ES-I3 (cell line): Measurements from ENCODE around the gene ZBTB9.
A peak's percentile ranks its signal among the peaks of the same experiment; 100 is the strongest.

Source experiments
- H3K36me3 ChIP-seq: 2 replicates; pipeline ENCODE4 v1.6.1; 2013; ENCODE audit warnings: mild to moderate bottlenecking, low read length, control low read depth, moderate library complexity; ENCODE audit not compliant: insufficient read depth
- H3K4me1 ChIP-seq: 2 replicates; pipeline ENCODE4 v1.6.1; 2013; ENCODE audit warnings: mild to moderate bottlenecking, control low read depth, low read length; ENCODE audit not compliant: insufficient read depth
- H3K9ac ChIP-seq: 2 replicates; pipeline ENCODE4 v1.6.1; 2013; ENCODE audit warnings: low read depth, mild to moderate bottlenecking, low read length, moderate library complexity
- H3K9me3 ChIP-seq: 2 replicates; pipeline ENCODE4 v1.6.1; 2013; ENCODE audit warnings: mild to moderate bottlenecking, low read length, moderate library complexity; ENCODE audit not compliant: control insufficient read depth, insufficient read depth

Gene ZBTB9

DNA sequence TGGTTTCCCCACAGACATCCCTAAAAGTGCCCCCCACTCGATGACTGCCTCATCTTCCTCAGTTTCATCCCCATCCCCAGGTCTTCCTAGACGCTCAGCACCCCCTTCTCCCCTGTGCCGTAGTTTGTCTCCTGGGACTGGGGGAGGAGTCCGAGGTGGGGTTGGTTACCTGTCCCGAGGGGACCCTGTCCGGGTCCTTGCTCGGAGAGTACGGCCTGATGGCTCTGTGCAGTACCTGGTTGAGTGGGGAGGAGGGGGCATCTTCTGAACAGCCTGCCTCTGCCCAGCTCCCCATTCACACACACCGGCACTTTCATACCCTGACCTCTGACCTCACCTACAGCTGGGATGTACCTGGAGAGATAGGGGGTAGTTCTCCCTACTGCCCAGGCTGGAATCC, 38.5 kb upstream of the ZBTB9 start:
- Histone ChIP-seq H3K9me3 (no peaks in the 10 kb centered on the region), H3K36me3 (peaks cover 12% of the 10 kb centered on the region; the same call in 1 of the 2 replicates), H3K4me1 (peaks cover 12% of the 10 kb centered on the region), H3K9ac (no peak overlapping the region)

DNA sequence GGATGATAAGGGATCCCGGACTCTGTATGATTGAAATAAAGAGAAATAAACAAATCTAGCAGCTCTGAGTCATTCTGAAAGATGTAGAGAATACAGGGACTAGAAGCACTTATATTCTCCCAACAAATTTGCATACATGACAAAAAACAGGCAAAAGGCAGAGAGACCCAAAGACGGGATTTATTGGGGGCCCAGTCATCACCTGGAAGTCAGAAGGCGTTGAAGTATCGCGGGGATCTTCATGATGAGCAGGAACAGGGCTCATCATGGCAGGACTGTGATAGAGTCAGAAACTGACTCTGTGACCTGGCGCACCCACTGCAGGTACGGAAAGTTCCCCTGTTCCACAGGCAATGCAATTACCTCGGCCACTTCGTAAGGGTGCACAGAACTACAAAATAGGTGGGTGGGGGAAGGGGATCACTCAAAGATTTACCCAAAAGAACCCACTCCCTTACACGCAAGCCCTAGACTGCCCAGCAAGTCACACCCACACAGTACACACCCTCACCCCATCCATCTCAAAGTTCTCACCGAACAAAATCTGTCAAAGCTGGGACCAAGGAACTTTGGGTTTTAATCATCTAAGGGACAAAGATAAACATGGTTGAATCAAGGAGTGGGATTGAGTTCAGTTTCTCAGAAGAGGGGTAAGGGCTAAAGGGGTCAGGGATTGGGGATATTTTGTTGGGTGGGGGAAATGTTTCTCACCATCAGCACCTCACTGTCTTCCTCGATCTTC, 37.8 kb upstream of the ZBTB9 start:
- H3K9me3 ChIP-seq, result no peaks in the 10 kb centered on the region
- H3K9ac ChIP-seq, result peak overlapping the region; percentile 88
- H3K4me1 ChIP-seq, result peaks cover 12% of the 10 kb centered on the region
- peaks cover 12% of the 10 kb centered on the region; the same call in 1 of the 2 replicates for H3K36me3 ChIP-seq

DNA sequence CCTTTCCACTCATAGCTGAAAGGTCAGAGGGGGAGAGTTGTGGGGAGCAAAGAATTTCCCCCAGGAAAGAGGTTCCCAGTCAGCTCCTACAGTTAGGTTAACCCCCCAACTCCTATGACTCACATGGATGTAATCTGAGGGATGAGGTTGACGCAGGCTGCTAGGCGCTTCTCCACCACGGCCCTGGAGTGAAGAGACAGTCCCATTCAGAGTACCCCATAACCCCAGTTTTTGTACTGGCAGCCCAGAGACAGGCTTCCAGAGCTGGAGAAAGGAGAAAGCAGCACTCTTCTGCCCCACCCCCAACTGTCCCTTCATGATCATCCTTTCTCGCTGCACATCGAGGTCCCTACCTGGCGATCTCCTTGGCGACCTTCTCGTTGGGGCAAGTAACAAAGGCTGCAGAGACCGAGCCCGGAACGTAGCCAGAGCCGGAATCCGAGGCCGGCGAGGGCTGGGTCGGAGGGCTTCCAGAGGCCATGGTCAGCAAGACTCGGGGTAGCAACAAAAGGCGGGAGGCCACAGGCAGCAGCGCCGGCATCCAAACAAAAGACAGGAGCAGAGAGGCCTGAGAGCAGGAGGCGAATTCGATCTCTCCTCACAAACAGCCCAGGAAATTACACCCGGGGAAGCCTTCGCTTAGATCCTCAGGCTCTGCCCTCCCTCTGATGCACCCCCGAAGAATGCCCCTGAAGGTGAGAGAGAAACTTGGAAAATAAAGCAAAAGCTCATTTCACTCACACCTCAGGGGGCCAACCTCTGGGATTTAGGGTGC, 37.1 kb upstream of the ZBTB9 start:
- Histone ChIP-seq H3K9me3 (no peaks in the 10 kb centered on the region), H3K36me3 (peaks cover 12% of the 10 kb centered on the region; the same call in 1 of the 2 replicates), H3K9ac (peak overlapping the region; percentile 88), H3K4me1 (peaks cover 12% of the 10 kb centered on the region)

DNA sequence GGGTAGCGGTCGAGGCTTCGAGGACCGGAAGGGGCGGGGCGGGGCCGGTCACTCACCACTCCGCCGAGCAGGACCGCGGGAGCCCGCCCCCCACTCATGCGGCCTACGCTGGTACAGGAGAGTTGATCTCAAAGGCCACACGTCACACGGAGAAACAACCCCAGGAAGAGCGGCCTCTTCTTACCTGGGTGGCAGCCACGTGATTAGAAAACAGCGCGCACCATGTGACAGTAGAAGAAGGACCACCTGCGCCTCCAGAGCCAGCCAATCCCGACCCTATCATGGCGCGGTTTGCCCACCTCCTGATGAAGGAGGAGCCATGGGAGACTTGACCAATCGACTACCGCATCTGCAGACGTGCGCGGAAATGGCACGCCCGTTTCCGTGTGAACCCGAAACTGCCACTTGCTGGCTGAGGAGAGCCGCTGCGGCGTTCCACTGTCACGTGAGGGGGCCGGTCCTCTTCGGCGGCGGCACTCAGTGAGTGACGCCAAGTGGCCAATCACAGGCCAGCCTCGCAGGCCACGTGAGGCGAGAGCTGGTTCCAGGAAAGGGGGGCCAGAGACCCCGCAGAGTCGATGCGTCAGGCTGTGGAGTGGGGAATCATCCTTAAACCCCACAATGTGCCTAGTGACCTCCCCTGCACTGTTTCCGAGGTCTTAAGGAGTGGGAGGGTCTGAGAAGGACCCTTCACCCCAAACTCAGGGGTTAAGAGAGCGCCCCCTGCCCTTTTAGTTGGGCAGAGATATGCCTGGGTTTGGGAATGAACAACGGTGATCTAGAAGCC, 36.3 kb upstream of the ZBTB9 start, which contains the start of gene CUTA:
Gene CUTA (minus strand): TSS at position 205 of the 787 bp plus-strand sequence. CDS start 107 bp downstream, at position 98.
- Histone ChIP-seq H3K9me3 (no peaks in the 10 kb centered on the region), H3K9ac (peak within 1 kb of the TSS; percentile 88), H3K36me3 (peaks cover 9% of the 10 kb centered on the region; the same call in 1 of the 2 replicates), H3K4me1 (peaks cover 12% of the 10 kb centered on the region)

DNA sequence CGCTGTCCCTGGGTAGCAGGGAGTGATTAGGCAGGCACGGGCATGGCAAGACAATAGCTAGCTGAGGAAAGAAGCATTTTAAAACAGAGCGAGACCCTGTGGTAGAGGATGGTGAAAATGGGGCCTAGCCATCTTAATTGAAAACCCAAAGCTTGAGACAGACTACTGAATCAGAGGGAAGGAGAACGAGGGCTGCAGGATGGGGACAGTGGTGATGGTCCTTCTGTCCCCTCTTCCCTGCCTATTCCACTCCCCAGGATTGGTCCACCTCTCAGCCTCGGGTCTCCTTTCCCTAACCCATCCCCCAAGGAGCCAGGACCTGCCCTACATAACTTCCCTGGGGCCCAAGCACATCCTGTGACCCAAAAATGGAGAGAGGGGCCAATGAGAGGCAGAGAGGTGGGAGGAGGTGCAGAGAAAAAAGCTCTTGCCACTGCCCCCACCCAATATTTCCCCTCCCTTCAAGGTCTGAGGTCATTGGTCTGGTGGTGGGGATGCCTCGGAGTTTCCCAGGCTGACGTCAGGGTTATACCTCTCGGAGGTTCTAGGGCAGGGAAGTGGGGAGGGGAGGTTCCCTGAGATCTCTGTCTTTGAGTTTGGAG, 35.6 kb upstream of the ZBTB9 start:
- H3K9ac ChIP-seq, result peak overlapping the region; percentile 88
- H3K36me3 ChIP-seq, result peaks cover 4% of the 10 kb centered on the region; the same call in 1 of the 2 replicates
- H3K9me3 ChIP-seq, result no peaks in the 10 kb centered on the region
- H3K4me1 ChIP-seq, result peaks cover 12% of the 10 kb centered on the region

DNA sequence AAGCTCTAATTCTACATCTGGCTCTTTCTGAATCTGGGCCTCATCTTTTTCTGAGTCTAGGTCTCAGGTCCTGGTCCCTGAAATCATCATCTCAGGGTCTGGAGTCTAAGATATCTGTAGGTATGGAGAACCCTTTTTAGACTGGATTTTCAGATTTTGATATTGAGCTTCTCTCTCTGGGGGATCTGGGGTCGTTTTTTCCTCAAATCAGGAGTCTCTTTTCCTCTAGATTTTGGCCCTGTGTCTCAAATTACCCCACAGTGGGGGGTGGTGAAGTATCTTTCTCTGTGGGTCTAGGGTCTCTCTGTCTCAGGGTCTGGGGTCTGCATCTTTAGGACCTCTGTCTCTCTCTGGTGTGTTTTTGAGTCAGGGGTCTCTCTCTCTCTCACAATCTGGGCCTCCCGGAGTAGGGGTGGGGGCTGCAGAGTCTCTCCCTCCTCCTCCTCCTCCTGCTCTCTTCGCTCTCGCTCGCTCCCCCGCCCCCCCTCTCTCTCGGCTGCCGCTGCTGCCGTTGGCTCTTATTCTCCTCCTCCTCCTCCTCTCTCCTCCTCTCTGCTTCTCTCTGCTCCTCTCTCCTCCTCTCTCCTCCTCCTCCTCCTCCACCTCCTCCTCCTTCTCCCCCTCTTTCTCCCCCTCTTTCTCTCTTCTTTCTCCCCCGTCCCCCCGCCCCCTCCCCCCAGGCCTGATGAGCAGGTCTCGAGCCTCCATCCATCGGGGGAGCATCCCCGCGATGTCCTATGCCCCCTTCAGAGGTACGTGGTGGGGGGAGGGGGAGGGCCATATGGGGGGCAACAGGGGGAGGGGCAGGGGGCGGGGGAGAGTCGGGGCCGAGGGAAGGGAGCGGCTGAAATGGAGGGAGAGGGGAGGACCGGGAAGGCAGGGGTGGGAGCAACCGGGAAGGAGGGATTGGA, 34.5 kb upstream of the ZBTB9 start, which contains the start of gene SYNGAP1:
Gene SYNGAP1 (plus strand): TSS at position 486 of the 911 bp plus-strand sequence. CDS start 200 bp downstream, at position 686.
- H3K9ac ChIP-seq, result peak within 1 kb of the TSS; percentile 88
- H3K4me1 ChIP-seq, result peaks cover 21% of the 10 kb centered on the region
- H3K9me3 ChIP-seq, result no peaks in the 10 kb centered on the region
- peaks cover 4% of the 10 kb centered on the region; the same call in 1 of the 2 replicates for H3K36me3 ChIP-seq

DNA sequence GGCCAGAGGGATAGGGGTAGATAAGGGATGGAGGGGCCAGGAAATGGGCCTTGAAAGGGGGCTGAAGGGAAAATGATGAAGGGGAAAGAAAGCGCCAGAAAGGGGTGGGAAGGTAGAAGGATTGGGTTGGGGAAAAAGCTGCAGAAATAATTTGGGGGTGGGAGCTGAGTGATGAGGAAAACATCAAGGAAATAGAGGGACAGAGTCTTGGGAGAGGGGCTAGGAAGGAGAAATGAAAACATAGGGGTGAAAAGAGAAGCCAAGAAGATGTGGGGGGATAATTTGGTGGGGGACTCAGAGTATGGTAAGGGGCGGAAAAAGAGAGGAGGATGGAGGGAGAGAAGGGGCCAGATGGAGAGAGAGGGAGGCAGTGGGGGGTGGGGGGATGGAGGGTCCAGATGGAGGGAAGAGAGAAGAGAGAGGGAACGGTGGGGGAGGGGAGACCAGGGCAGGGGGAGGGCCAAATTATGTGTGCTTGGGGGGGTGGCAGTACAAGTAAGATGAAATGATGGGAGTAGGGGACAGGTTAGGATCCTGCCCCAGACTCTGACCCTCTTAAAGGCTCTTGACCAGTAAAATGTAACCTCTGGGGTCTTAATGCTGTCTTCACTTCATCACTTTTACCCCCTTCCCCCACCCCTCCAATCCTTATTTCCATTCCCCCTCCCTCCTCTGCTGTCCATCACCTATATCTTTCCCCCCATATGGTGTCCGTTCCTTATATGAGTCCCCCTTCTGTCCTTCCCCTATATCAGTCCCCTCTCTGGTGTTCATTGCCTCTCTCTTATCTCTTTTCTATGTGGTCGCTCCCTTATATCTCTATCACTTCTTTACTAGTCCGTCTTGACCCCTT, 33.7 kb upstream of the ZBTB9 start:
- Histone ChIP-seq H3K36me3 (peaks cover 1% of the 10 kb centered on the region; the same call in 1 of the 2 replicates), H3K9ac (peak overlapping the region; percentile 37; the same call in 1 of the 2 replicates), H3K4me1 (peaks cover 21% of the 10 kb centered on the region), H3K9me3 (no peaks in the 10 kb centered on the region)

DNA sequence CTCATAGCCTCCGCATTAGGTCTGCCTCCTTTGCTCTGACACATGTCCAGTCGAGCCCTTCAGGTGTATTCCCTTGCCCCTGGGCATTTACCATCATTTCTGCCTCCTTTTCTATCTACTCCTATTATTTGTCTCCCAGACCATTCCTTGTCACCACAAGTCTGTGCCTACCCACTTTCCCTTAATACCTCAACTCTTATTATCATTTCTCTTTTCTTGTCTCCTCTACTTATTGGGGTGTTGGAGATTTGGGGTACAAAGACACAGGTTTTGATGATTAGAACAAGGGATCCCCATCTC, 33.1 kb upstream of the ZBTB9 start:
- H3K9me3 ChIP-seq, result no peaks in the 10 kb centered on the region

DNA sequence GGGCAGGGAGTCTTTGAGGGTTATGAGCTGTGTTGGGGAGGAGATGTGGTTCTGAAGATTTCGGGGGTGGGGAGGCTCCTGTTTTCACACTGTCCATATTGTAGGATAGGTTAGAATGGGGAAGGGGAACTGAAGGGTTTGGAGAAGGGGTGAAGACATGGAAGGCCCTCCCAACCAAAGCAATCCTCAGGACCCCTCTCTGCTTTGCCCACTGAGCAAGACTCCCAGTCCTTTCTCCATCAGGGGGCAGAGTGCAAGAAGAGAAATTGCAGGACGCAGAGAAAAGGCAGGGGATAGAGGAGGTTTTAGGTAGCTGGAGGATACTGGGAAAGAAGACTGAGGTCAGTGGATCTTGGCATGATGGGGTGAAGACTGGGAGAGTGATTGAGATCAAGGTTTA, 30.6 kb upstream of the ZBTB9 start:
- H3K9me3 ChIP-seq, result no peaks in the 10 kb centered on the region
- H3K4me1 ChIP-seq, result peaks cover 18% of the 10 kb centered on the region
- no peaks in the 10 kb centered on the region for H3K36me3 ChIP-seq
- H3K9ac ChIP-seq, result no peak overlapping the region

More for the DNA sequence above, 33.1 kb upstream of the ZBTB9 start:
- Histone ChIP-seq H3K9ac (no peak overlapping the region; the same call in 1 of the 2 replicates), H3K36me3 (no peaks in the 10 kb centered on the region), H3K4me1 (peaks cover 21% of the 10 kb centered on the region)

DNA sequence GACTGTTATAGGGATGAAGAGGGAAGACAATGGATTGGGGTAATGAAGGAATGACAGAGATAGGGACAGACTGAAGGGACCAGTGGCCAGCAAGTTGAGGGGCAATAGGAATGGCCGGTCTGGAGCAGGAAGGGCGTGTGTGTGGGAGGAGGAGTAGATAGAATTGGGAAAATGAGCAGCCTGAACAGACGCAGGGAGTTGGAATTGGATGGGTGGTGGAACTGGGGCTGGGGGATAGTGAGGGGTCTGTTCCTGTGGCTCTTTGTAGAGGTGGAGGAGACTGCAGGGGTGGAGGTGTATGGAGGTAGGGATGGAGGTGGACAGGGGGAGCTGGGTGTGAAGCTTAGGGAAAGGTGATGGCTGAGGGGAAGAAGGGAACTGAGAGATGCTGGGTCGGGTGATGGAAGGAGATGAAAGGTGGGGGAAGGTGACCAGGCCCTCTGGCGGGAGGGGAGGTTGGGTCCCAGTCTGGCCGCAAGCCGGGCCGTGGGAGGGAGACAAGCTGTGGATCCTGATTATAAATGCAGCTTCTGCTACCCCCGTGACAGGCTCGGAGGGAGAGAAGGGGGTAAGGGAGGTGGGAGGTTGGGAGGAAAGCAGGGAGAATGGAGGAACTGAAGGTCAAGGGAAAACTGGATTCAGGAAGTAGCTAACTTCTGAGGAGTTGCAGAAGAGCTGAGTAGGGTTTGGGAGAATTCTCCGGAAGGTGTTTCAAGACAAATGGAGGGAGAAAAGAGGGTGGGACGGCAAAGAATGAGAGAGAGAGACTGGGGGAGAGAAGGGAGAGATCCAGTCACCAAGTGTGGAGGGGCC, 29.3 kb upstream of the ZBTB9 start:
- H3K9ac ChIP-seq, result peak overlapping the region; percentile 59
- peaks cover 24% of the 10 kb centered on the region for H3K4me1 ChIP-seq
- H3K9me3 ChIP-seq, result no peaks in the 10 kb centered on the region
- H3K36me3 ChIP-seq, result no peaks in the 10 kb centered on the region

DNA sequence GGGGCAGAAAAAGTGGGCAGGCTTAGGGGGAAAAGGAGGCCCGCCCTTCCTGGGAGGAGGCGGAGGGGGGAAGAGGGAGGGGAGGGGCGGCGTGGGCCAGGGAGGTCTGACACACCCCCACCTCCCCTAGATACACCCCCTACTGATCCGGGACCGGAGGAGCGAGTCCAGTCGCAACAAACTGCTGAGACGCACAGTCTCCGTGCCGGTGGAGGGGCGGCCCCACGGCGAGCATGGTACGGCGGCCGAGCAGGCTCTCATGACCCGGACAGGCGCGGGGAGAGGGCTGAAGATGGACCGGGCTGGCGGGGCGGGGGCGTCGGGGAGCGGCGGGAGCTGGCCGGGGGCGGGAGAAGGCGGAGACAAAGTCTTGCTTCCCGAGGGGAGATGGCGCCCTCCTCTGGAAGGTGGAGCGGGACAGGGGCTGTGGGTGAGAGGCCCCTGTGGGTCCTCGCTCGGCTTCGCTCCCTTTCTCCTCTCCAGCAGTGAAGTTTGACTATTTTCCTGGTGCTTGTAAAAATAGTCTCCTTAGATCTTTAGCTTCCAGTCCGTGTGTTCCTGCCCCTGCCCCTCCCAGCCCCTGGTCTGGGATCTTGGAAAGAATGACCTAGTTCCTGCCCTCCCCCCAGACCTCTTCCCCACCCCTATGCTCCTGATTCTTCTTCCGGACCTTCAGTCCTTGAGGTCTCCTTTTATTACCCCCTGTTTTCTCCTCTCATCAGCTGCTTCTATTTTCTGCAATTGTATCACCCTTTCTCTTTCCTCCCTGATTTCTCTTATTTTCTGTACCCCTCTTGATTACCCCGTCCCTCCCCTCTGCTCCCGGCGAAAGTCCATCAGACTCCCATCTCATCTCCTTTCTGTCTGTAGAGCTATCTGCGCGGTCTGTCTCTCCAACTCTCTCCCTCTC, 28.5 kb upstream of the ZBTB9 start:
- Histone ChIP-seq H3K4me1 (peaks cover 32% of the 10 kb centered on the region), H3K9me3 (no peaks in the 10 kb centered on the region)

More for the DNA sequence above, 28.5 kb upstream of the ZBTB9 start:
- Histone ChIP-seq H3K9ac (peak overlapping the region; percentile 59), H3K36me3 (no peaks in the 10 kb centered on the region)
